Measurements from ENCODE around the gene OR2AT4.
A peak's percentile ranks its signal among the peaks of the same experiment; 100 is the strongest.
"Not testable (repeated sequence)": the region's sequence is repeated elsewhere in the genome, so short reads cannot be mapped to it uniquely, and the experiment has no call there.

Gene OR2AT4

DNA sequence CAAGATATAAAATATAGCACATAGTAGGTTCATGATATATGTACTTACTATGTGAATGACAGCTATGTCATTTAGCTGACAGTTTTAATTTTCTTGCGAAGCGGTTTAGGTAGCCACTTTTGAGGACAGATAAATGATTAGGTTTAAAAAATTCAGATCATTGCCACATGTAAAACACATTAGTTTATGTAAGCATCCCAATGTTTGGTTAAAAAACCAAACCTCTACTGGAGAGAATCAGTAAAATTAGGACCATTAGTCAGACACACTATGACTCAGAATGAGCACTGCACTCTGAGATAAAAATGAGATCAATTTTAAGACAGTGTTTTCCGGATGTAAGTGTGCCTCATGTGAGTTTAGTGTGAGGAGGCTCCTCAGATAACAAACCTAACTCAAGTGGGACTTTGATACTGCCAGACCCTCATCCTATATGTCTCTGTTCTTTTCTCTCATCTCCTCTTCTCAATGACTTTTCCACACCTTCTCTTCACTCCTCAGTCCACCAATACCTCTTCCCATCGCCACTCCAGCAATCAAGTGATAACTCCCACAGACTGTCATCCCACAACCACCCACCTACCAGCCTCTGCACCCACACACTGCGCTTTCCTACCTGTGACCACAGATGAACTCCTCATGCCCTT is 6.8 kb upstream of the OR2AT4 start:
- DNase-seq (ENCODE audit: low spot score) = peak; percentile 77

DNA sequence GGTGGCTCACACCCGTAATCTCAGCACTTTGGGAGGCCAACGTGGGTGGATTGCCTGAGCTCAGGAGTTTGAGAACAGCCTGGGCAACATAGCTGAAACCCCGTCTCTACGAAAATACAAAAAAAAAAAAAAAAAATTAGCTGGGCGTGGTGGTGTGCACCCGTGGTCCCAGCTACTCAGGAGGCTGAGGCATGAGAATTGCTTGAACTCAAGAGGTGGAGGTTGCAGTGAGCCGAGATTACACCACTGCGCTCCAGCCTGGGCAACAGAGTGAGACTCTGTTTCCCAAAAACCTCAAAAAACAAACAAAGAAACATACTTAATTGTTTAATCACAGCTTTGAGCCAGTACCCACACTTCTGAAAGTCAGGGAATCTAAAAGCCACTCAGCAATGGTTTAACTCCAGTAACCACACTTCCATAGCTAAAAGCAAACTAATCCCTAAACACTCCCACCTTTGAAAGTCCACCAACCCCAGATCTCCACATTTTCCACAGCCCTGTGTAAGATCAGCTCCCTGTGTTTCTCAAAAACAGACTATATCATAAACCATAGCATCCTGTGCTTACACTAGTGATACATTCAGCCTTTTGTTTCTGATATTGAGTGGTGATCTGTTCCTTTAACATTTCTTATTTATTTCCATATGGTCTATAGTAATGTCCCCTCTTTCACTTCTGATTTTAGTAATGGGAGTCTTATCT is 4.9 kb upstream of the OR2AT4 start:
- no peak for DNase-seq (ENCODE audit: low spot score)

DNA sequence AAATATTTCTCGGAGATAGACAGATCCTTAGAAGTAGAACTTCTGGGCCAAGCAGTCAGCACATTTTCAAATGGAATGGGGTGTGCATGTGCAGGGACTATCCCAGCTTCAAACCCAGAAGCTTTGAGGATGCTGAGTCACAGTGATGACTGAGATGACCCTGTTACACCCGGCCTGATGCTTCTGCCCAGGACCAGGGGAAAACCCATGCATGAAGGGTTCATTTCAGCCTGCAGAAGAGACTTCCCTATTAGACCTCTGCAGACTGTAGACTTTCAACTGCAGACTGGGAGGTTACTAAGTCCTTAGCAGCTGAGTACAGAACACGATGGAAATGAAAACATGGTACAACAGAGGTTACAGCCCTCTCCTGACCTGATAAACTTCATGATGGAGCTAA is 3.6 kb upstream of the OR2AT4 start:
- peak; percentile 52 for DNase-seq (ENCODE audit: low spot score)

DNA sequence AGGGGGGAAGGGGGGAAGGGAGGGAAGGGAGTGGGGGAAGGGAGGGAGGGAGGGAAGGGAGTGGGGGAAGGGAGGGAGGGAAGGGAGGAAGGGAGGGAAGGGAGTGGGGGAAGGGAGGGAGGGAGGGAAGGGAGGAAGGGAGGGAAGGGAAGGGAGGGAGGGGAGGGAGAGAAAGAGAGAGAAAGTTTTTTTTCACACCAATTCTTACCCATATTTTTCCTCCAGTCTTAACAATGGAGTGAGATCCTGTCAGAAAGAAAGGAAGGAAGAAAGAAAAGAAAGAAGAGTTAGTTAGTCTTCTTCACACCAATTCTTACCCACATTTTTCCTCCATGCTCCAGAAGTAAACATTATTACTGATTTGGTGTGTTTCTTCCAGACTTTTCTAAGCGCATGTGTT is 3.0 kb upstream of the OR2AT4 start:
- DNase-seq (ENCODE audit: low spot score) = no peak

DNA sequence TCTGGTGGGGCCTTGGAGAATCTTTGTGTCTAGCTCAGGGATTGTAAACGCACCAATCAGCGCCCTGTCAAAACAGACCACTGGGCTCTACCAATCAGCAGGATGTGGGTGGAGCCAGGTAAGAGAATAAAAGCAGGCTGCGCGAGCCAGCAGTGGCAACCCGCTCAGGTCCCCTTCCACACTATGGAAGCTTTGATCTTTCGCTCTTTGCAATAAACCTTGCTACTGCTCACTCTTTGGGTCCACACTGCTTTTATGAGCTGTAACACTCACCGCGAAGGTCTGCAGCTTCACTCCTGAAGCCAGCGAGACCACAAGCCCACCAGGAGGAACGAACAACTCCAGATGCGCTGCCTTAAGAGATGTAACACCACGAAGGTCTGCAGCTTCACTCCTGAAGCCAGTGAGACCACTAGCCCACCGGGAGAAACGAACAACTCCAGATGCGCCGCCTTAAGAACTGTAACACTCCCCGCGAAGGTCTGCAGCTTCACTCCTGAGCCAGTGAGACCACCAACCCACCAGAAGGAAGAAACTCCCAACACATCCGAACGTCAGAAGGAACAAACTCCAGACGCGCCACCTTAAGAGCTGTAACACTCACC is 2.3 kb upstream of the OR2AT4 start:
- not testable (repeated sequence) for DNase-seq (ENCODE audit: low spot score)

DNA sequence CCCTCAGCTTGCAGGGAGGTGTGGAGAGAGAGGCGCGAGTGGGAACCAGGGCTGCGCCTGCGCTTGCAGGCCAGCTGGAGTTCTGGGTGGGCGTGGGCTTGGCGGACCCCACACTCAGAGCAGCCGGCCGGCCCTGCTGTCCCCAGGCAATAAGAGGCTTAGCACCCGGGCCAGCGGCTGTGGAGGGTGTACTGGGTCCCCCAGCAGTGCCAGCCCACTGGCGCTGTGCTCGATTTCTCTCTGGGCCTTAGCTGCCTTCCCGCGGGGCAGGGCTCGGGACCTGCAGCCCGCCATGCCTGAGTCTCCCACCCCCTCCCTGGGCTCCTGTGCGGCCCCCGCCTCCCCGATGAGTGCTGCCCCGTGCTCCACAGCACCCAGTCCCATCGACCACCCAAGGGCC is 1.5 kb upstream of the OR2AT4 start:
- DNase-seq (ENCODE audit: low spot score) = not testable (repeated sequence)

DNA sequence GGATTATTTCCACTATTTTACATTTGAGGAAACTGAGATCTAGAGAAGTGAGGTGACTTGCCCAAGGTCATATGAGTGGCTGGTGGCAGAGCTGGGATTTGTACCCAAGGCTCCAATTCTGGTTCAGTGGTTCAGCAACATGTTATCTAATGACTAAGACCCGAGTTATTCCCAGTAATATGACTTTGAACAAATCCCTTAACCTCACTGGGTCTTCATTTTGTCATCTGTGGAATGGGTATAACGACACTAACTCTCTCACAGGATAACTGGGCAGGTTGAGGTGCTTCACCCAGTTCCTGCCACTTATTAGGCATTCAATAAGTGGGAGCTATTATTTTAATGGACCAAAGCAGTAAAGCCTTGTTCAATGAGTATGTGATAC is 489 bp upstream of the OR2AT4 start:
- DNase-seq (ENCODE audit: low spot score) = no peak

DNA sequence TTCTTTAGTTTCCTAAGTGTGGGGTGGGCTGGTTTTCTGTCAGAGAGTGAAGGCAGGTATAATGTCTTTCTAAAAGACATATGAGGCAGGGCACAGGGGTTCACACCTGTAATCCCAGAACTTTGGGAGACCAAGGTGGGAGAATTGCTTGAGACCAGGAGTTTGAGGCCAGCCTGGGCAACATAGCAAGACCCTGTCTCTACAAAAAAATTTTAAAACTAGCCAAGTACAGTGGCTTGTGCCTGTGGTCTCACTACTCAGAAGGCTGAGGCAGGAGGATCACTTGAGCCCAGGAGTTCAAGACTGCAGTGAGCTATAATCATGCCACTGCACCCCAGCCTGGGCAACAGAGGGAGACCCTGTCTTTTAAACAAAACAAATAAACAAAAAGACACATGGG is 2.3 kb downstream of the OR2AT4 start:
- DNase-seq (ENCODE audit: low spot score) = not testable (repeated sequence)

DNA sequence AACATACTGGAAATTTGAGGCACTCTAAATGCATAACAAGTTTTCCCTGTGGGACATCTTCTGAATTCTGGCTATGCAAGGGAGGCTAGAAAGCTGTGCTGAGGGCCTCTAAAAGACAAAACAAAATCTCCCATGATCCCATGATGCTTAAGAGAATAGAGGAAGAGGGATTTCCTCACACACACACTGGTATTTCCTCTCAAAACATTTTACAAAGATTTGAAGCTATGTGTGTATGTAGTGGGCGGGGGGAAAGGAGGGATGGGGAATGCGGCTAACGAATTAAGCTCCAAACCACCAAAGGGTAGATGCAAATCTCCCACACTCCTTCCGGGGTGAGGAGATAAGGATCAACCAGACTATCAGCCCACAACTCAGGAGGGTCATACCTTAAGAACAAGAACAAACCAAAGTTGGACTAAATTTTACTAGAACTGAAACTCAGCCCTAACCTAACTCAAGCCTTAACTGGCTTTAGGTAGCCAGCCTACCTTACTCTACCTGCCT is 6.0 kb downstream of the OR2AT4 start:
- DNase-seq (ENCODE audit: low spot score) = no peak

DNA sequence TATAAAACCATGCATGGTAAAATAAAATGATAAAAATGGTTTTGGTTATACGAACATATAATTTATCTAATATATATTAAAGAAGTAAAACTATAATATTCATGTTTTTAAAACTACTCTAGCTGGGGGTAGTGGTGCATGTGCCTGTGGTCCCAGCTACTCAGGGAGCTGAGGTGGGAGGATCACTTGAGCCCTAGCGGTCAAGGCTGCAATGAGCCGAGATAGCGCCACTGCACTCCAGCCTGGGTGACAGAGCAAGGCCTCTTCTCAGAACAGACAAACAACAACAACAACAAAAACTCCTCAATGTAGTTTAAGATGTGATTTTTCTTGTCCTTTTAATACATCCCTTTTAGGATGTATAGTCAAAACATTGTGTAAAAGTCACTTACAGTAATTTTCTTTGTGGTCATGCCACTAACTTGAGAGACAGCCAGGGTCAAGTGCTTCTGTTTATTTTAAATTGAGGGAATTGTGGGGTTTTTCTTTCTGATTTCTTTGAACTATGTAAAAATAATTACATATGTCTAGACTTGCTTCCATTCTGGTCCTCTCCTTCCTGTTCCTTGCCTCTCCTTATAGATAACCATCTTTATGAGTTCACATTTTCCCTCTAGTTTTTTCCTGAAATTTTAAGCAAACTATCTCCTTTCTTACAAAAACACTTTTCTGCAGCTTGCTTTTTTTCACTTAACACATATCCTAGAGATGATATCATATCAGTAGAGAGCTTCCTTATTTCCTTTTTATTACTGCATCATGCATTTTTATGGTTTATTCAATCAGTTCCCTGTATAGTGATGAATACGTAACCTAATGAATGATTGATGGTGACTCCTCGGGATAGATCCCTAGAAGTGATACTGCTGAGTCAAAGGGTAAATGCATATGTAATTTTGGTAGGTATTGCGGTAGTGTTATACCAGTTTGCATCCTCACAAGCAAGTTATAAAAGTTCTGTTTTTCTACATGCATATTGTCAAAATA is 9.1 kb downstream of the OR2AT4 start:
- DNase-seq (ENCODE audit: low spot score) = no peak

DNA sequence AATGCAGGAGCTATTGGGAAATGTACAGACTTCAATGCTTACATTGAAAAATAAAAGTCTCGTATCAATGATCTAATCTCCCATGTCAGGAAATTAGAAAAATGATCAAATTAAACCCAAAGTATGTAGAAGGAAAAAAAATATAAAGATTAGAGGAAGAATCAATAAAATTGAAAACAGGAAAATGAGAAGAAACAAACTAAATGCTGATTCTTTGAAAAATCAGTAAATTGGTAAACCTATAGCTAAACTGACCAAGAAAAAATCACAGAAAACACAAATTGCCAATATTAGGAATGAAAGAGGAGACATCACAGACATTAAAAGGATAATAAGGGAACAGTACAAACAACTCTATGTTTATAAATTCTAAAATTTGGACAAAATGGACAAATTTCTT is 11.8 kb downstream of the OR2AT4 start:
- DNase-seq (ENCODE audit: low spot score) = no peak

DNA sequence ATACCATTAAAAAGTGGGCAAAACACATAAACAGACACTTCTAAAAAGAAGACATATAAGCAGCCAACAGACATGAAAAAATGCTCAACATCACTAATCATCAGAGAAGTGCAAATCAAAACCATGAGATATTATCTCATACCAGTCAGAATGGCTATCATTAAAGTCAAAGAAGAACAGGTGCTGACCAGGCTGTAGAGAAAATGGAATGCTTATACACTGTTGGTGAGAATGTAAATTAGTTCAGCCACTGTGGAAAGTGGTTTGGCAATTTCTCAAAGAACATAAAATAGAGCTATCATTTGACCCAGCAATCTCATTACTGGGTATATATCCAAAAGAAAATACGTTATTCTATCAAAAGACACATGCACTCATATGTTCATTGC is 13.5 kb downstream of the OR2AT4 start:
- DNase-seq (ENCODE audit: low spot score) = no peak

DNA sequence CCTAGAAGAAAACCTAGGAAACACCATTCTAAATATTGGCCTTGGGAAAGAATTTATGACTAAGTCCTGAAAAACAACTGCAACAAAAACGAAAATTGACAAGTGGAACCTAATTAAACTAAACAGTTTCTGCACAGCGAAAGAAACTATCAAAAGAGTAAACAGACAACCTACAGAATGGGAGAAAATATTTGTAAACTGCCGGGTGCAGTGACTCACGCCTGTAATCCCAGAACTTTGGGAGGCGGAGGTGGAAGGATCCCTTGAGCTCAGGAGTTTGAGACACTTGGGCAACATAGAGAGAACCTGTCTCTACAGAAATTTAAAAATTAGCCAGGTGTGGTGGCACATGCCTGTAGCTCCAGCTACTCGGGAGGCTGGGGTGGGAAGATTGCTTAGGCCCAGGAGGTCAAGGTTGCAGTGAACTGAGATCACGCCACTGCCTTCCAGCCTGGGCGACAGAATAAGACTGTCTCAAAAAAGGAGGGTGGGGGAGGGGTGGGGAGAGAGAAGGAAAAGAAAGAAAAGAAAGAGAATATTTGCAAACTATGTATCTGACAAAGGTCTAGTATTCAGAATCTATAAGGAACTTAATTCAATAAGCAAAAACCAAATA is 14.0 kb downstream of the OR2AT4 start:
- no peak for DNase-seq (ENCODE audit: low spot score)

DNA sequence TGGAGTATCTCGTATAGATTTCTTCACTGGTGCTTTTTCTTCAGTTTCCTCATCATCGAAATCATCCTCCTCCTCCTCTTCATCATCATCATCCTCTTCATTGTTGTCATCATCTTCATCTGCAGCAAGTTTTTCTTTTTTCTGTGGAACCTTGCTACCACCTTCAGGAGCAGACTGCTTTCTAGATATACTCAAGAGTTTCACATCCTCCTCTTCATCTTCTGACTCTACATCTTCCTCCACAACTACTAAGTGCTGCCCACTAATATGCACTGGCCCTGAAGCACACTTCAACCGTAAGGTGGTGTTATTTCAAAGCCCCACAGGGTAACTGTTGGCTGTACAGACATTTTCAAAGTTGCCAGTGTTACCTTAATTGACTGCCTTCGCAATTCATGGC is 17.1 kb downstream of the OR2AT4 start:
- DNase-seq (ENCODE audit: low spot score) = no peak

DNA sequence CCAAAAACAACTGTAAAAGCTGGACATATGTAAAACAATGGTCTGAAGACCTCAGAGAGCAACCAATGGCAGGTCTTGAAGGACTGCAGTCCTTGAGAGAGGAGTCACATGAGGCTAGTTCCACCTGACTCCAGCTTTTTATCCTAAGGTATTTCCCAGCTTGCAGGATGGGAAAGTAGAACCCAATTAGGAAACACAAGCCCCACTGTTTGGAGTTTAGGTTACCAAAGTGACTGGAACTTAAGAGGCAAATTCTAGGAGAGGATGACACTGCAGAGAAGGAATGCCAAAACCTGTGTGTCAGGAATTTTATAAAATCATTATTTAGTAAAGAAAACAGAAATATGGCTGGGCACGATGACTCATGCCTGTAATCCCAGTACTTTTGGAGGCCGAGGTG is 18.4 kb downstream of the OR2AT4 start:
- peak; percentile 7 for DNase-seq (ENCODE audit: low spot score)

DNA sequence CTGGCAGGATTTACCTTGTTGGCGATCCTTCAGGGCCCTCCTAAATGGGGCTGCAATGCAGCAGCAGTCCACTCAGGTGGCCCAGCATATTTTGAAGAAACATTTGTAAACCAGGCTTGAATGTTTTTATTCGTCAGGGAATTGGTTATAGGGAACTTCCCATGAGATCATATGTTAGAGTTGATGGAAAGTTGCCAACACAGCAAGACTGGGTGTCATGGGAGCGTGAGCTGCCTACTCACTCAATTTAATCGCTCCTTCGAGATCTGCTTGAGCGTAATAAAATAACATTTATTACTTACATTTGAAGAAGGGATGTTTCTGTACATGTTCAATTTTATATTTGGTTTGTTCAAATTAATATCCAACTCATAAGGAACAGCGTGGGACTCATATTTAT is 19.4 kb downstream of the OR2AT4 start:
- DNase-seq (ENCODE audit: low spot score) = no peak

DNA sequence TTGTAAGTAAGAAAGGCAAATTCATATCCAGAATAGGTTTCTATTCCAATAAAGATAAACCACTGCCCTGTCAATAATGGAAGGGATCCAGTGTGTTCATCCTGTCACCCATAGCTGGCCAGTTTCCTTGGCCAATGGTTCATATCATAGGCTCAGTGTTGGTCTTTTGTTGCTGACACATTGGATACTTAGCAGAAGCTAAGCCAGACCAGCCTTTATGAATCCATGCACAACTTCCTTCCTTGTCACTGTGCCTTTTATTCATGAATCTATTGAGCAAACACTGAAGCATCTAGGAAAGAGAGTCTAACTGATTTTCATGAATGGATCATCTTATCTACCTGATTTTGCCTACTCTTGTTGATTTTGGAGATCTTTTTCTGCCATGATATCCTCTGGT is 20.0 kb downstream of the OR2AT4 start:
- no peak for DNase-seq (ENCODE audit: low spot score)

DNA sequence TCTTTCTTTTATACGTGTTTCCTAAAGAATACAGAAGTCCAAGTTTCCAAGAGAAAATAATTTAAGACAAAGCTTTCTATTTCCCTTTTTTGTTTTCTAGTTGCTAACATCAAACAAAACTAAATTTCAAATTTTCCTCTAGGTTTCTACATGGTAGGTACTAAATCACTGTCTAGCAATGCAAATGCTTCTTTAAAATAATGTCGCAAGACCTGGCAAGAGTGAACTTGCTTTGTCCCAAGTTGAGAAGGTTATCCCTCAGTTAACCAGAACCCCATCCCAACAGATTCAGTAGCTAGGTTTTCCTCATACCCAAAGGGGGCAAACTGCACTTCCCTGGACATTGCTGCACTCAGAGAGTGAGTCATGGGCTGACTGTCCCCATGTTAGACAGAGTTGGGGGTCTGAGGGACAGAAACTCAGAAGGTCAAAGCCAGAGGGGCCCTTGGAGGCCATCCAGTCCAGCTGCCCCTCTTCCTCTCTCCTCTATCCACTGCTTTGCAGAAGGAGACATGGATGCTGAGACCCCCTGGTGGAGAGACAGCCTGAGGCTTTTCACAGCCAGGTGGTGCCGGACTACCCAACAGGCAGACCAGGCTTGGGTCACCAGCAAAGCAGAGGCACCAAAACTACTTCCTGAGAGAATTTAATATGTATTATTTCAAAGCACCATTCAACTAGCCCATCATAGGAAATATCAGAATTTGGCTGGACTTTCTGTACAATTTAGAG is 23.1 kb downstream of the OR2AT4 start:
- no peak for DNase-seq (ENCODE audit: low spot score)

DNA sequence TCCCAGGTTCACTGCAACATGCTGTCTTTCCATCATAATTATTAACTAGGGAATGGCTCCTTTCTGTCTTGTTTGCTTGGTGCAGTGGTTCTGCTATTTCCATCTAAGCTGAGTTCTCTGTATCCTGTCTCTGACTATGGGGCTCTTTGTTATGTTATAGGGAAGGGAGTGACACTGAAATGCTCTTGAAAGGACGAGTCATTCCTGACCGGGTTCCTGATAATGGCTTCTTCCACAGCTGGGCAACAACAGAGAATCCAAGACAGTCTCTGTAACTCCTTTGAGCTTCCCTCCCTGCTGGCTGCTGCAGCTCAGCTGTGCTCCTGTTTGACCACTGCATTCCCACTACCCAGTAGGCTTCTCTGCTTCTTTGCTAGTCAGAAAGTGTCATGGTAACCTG is 24.1 kb downstream of the OR2AT4 start:
- no peak for DNase-seq (ENCODE audit: low spot score)

DNA sequence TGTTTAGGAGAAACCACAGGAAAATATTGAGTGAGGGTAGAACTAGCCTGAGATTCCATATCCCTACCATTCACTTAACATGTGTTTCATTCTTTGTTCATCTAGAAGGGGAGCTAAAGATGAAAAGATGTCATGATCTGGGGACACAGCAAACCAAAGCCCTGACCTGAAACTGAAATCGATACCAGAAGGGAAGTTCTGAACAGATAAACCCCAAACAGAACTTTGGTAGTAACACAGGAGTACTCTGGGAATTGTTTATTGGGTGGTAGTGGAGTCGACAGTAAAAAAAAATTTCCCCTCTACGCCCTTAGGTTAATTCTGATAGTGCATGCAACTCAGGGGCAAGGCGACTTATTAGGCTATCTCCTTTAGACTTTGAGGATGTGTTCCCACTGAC is 27.2 kb downstream of the OR2AT4 start:
- DNase-seq (ENCODE audit: low spot score) = no peak

DNA sequence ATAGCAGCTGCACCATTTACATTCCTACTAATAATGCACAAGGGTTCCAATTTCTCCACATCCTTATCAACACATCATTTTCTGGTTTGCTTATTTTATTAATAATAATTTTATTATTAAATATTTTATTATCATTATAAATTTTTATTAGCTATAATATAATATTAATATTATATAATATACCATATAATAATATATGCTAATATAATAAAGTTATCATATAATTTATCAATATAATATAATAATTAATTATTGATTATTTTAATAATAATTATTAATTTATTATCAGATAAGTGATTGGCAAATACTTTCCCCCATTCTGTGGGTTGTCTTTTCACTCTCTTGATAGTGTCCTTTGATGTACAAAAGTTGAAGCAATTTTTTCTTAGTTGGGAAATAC is 27.7 kb downstream of the OR2AT4 start:
- DNase-seq (ENCODE audit: low spot score) = no peak

All from RKO (cell line).